ENCODE data around the gene PLOD2.
A peak's percentile ranks its signal among the peaks of the same experiment; 100 is the strongest.

Gene PLOD2

DNA sequence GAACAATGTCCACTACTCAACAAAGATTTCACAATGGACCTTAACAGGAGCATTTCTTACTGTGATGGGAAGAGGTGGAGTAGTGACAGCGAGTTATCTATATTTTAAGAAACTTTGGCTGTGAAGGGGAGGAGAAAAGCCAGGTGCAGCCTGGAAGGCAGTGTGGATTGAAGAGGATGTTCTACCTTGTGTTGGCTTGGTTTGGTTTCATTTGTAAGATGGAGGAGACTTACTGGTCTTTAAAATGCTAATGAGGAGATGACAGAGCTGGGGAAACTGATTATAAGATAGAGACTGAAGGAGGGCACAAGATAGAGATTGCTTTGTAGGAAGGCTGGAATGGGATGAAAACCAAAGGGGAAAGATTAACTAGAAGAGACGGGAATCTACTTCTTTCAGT, 59.4 kb downstream of the PLOD2 start:
- no peak for DNase-seq (ENCODE audit: low read depth in 2 of 3, low spot score in 1 of 3)

DNA sequence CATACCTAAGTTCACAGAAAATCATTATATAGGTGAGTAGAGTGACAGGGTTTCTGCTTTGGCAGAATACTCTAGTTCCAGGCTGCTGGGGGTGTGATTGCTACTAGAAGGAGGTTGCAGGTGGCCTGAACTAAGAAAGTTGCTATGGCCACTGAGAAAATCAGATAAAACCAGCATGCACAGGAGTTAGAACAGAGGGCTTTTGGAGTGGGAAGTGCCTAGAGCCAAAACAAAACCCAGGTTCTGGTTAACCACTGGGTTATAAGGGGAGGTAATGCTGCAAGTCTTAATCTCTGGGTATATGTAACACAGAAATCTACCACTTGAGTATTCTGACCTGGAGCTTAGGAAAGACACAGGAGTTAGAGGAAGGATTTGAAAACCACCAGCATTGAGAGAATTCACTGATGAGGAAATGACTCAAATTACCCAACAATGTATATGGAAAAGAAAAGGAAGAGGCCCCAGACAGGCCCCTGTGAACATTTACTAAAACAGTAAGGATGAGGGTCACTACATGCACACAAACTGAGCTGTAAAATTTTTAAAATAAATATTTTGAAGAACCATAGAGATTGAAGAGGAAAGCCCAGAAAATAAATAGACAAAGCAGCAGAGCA, 60.0 kb downstream of the PLOD2 start:
- DNase-seq (ENCODE audit: low read depth in 2 of 3, low spot score in 1 of 3), result no peak

GRCh38 chr3:146100180-146100579, 60.8 kb downstream of the PLOD2 start:
- DNase-seq (ENCODE audit: low read depth in 2 of 3, low spot score in 1 of 3), result no peak

GRCh38 chr3:146099316-146099715, 61.7 kb downstream of the PLOD2 start:
- no peak for DNase-seq (ENCODE audit: low read depth in 2 of 3, low spot score in 1 of 3)

- DNase-seq (ENCODE audit: low read depth in 2 of 3, low spot score in 1 of 3), result no peak
Measured at GRCh38 chr3:146093896-146094295, 67.1 kb downstream of the PLOD2 start.

DNA sequence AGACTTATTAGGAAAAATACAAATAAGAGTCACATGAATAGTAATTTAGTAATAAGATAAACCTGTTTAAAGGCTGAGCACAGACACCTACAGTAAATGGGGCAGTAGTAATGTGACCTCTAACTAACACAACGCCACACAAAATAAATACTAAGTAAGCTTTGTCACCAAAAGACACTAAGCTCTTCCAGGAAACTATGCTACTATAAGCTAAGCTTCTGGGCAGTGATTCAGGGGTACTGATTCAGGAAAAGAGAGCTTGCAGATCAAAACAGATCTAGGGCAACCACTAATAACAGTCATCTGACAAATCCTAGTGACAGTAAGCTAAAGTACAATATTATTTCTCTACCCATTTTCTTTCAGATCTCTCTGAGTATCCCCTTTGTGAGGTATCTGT, 68.8 kb downstream of the PLOD2 start:
- no peak for DNase-seq (ENCODE audit: low read depth in 2 of 3, low spot score in 1 of 3)

GRCh38 chr3:146091397-146091796, 69.6 kb downstream of the PLOD2 start:
- no peak for DNase-seq (ENCODE audit: low read depth in 2 of 3, low spot score in 1 of 3)

- no peak for DNase-seq (ENCODE audit: low read depth in 2 of 3, low spot score in 1 of 3)
Measured at GRCh38 chr3:146090521-146090920, 70.5 kb downstream of the PLOD2 start.

DNA sequence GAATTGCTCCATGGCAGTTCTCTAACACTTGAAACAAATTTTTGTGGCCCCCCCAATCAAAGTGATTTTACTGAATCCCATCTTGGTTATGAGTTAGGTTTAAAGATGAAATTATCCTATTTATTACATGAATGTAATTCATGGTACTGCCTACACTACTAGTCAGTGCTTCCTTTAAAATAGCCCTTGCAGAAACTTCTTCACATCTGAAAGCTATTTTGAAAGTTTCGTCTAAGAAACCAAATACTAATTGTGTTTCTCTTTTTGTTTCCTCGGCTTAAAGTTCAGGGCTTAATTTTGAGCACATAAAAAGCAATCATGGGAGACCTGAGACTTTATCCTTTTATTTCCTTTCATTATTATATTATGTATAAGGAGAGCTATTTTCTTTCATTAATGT, 72.1 kb downstream of the PLOD2 start:
- no peak for DNase-seq (ENCODE audit: low read depth in 2 of 3, low spot score in 1 of 3)

- DNase-seq (ENCODE audit: low read depth in 2 of 3, low spot score in 1 of 3), result no peak
Measured at GRCh38 chr3:146087116-146087515, 73.9 kb downstream of the PLOD2 start.

- no peak for DNase-seq (ENCODE audit: low read depth in 2 of 3, low spot score in 1 of 3)
Measured at GRCh38 chr3:146086211-146086610, 74.8 kb downstream of the PLOD2 start.

GRCh38 chr3:146085678-146086077, 75.3 kb downstream of the PLOD2 start:
- DNase-seq (ENCODE audit: low read depth in 2 of 3, low spot score in 1 of 3), result no peak

GRCh38 chr3:146080578-146080977, 80.4 kb downstream of the PLOD2 start:
- DNase-seq (ENCODE audit: low read depth in 2 of 3, low spot score in 1 of 3), result no peak

DNA sequence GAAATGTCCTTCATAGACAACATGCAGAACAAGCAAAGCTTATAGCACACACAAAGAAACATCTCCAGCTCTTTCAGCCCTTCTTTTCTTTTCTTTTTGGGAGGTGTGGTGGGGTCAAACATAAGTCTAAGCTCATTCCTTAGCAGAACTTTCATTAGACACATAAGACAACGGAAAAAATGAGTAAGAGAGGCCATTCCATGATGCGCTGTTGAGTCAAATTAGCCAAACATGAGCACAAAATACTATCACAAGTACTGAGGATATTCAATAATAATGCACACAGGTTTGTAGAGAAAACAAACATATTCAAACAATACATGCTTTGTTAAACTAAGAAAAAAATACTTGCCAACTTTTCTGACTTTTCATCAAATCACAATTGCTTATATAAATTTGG, 83.0 kb downstream of the PLOD2 start:
- DNase-seq (ENCODE audit: low read depth in 2 of 3, low spot score in 1 of 3), result no peak

- DNase-seq (ENCODE audit: low read depth in 2 of 3, low spot score in 1 of 3), result no peak
Measured at GRCh38 chr3:146077181-146077580, 83.8 kb downstream of the PLOD2 start.

GRCh38 chr3:146072824-146073223, 88.2 kb downstream of the PLOD2 start:
- DNase-seq (ENCODE audit: low read depth in 2 of 3, low spot score in 1 of 3), result no peak

DNA sequence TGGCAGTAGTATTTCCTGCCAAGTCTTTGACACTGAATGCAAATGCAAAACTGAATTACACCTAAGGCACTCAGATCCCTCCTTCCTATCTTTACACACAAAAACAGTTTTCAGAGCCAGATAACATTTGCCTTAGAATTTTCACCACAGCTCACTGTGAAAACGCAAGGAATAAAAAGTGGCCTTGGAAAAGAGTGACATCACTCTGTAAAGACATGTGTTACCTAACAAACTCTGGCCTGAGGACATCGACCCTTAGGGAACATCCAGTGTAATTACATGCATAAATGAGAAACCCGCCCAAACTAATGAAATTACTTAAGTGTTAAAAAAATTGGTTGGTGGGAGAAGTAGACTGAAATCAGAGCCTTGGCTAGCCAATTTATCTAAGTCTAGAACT, 88.9 kb downstream of the PLOD2 start:
- DNase-seq (ENCODE audit: low read depth in 2 of 3, low spot score in 1 of 3), result no peak

DNA sequence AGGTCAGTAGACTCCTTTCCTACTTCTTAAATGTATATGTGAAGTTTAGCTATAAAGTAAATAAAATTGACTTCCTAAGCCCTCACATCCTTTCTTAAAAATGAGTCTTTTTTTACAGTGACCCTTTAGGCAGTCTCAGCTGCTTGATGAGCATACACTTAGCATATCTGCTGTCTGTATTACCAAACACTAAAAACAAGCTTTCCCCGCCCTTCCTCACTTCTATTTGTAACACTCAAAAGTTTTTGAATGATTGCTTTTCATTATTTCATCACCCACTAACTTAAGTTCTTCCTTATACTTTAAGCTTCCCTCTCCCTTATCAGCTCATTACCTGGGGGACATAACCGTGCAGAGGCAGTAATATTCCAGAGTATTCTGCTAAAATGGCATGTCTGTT, 89.4 kb downstream of the PLOD2 start:
- DNase-seq (ENCODE audit: low read depth in 2 of 3, low spot score in 1 of 3), result no peak

GRCh38 chr3:146067048-146067447, 93.9 kb downstream of the PLOD2 start:
- DNase-seq (ENCODE audit: low read depth in 2 of 3, low spot score in 1 of 3), result no peak

DNA sequence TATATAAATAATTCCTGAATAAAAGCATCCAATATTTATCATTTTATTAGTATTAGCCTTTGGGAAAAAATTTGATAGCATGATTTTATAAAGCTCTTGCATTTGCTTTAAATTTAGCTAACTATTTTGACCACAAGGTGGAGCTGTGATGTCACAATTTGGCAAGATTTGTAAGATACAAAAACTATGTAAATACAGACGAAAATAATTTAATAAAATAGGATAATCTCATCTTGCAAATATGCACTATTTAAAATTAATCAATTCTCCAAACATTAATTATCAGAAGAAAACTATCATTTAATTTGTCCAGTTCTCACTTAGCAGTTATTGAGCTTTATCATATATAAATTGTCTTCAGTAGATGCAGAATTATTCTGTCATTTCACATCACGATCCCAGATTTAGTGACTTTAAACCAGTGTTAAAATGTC, 95.4 kb downstream of the PLOD2 start:
- peak in 1 of 3 donors; percentile 21 for DNase-seq (ENCODE audit: low read depth in 2 of 3, low spot score in 1 of 3)

DNA sequence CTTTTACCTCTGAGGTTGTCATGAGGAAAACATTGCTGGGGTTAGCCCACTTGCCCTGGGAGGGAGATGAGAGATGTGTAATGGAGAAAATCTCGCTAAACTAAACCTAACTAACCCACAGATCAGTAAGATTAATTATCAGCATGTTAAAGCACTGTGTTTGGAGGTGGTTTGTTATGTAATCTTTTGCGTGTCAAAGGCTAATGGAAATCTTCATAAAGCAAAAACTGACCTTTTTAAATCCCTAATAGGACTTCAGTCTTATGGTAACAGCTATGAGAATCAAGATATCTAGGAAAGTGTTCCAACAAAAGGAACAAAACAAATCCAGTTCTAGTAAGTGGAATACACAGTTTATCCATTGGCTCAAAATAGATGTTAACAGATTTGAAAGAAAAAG, 102.7 kb downstream of the PLOD2 start:
- DNase-seq (ENCODE audit: low read depth in 2 of 3, low spot score in 1 of 3), result no peak

DNA sequence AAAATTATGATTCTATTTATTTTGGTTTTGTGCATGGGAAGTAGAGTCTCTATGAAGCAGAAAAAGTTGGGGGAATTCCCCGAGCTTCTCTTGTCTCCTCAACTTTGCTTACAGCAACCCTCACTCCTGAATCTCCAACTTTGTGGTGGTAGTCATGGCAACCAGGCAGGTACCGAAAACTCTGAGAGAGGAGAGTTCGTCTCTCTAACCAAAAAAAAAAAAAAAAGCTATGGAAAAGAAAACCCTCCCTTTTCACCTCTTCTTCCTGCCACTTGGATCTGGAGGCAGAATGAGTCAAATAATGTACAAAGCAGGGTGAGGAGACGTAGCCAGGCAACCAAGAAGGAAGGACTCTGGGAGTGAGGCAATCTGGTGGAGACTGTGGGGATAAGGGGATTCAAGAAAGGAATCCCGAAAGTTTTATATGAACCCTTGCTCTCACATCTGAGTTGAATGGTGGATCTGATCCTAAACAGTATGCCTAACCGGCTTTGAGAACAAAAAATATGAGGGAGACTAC, 108.1 kb downstream of the PLOD2 start:
- DNase-seq (ENCODE audit: low read depth in 2 of 3, low spot score in 1 of 3), result no peak

DNA sequence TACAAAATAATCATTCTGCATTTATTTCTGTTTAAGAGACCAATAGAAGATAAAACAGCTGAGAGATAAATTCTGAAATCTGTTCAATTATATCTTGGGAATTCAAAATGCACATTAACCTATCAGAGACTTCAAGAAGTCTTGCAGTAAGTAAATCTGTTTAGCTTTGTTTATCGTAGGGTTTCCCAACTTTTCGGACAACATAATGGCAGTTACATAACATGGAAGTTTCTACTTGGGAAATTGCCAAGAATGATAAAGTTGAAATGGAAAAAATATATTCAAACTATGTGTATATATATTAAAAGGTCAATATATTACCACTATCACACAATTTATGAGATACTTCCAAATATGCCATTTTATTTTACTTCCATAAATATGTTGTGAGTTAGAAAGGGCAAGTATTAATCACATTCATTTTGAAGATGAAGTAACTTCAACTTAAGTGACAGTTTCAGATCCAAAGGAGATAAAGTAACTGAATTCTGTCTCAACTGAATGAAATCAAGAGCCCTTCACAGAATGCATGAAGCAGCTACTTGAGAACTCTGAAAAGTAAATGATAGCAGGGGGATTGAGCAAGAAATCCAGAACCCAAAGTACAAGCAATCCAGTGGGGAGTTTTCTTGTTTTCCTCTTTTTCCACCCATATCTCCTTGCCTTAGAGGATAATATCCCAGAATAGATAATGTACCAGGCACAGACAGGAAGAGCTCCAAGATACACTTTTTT, 108.8 kb downstream of the PLOD2 start:
- no peak for DNase-seq (ENCODE audit: low read depth in 2 of 3, low spot score in 1 of 3)
